ENCODE results near the gene GRID1. TPM values are rescaled to one million over a fixed set of nuclear protein-coding genes. Genes with fewer than 3 reads are reported as not detected.

The GRID1 gene
- total and polyA plus RNA-seq, 2 experiments from 2014 or later = not detected

- no peaks in the 10 kb centered on the region for H3K36me3 ChIP-seq (ENCODE audit: low read depth)
- no peak for DNase-seq
- H3K27ac ChIP-seq = no peak overlapping the region
- no peaks in the 10 kb centered on the region for H3K79me2 ChIP-seq (ENCODE audit: insufficient read depth)
- no peak overlapping the region for H2AFZ ChIP-seq
- no peak overlapping the region for H3K9ac ChIP-seq
- H3K4me3 ChIP-seq = no peak overlapping the region
- TF ChIP-seq EZH2 (IDR thresholded peaks at IDR 0.05; ENCODE audit: insufficient read depth, poor library complexity, severe bottlenecking) (no peak), EZH2phosphoT487 (IDR thresholded peaks at IDR 0.05; ENCODE audit: insufficient read depth, low read depth) (no peak)
- no peaks in the 10 kb centered on the region for H4K20me1 ChIP-seq (ENCODE audit: insufficient read depth)
- H3K4me2 ChIP-seq (ENCODE audit: unreplicated experiment) = no peak overlapping the region
- no peaks in the 10 kb centered on the region for H3K4me1 ChIP-seq (ENCODE audit: insufficient read depth)
- in situ Hi-C loops (cut with MboI) = no loop called here
- no peaks in the 10 kb centered on the region for H3K9me2 ChIP-seq (ENCODE audit: insufficient read depth)
- H3K27me3 ChIP-seq (replicated peaks; ENCODE audit: insufficient read depth) = no peaks in the 10 kb centered on the region
- H3K9me3 ChIP-seq (ENCODE audit: low read depth) = no peaks in the 10 kb centered on the region
- 22 to 25% methylated on average over 7 of the region's 7 CpGs for WGBS, 2 experiments (ENCODE audit: low coverage in 1 of 2, low lambda C conversion rate in 2 of 2, missing lambda C conversion rate in 2 of 2)
- H3F3A ChIP-seq (ENCODE audit: insufficient read depth) = no peaks in the 10 kb centered on the region
These were observed 198.3 kb downstream of the GRID1 start for GRCh38 chr10:86168256-86168655.

GRCh38 chr10:86167762-86168128 lies 198.8 kb downstream of the GRID1 start:
- Histone ChIP-seq H3K79me2 (ENCODE audit: insufficient read depth) (no peaks in the 10 kb centered on the region), H4K20me1 (ENCODE audit: insufficient read depth) (no peaks in the 10 kb centered on the region), H3K4me3 (no peak overlapping the region), H3K27me3 (replicated peaks; ENCODE audit: insufficient read depth) (no peaks in the 10 kb centered on the region), H3K9me3 (ENCODE audit: low read depth) (no peaks in the 10 kb centered on the region), H3F3A (ENCODE audit: insufficient read depth) (no peaks in the 10 kb centered on the region), H3K36me3 (ENCODE audit: low read depth) (no peaks in the 10 kb centered on the region), H3K4me1 (ENCODE audit: insufficient read depth) (no peaks in the 10 kb centered on the region), H2AFZ (no peak overlapping the region), H3K27ac (no peak overlapping the region), H3K4me2 (ENCODE audit: unreplicated experiment) (no peak overlapping the region), H3K9ac (no peak overlapping the region), H3K9me2 (ENCODE audit: insufficient read depth) (no peaks in the 10 kb centered on the region)
- in situ Hi-C loops (cut with MboI) = no loop called here
- 17 to 26% methylated on average over 4 of the region's 4 CpGs for WGBS, 2 experiments (ENCODE audit: low coverage in 1 of 2, low lambda C conversion rate in 2 of 2, missing lambda C conversion rate in 2 of 2)
- TF ChIP-seq EZH2 (IDR thresholded peaks at IDR 0.05; ENCODE audit: insufficient read depth, poor library complexity, severe bottlenecking) (no peak), EZH2phosphoT487 (IDR thresholded peaks at IDR 0.05; ENCODE audit: insufficient read depth, low read depth) (no peak)
- DNase-seq = no peak

GRCh38 chr10:86167121-86167761 lies 199.4 kb downstream of the GRID1 start:
- Histone ChIP-seq H2AFZ (no peak overlapping the region), H3K9ac (no peak overlapping the region), H3K79me2 (ENCODE audit: insufficient read depth) (no peaks in the 10 kb centered on the region), H3K27ac (no peak overlapping the region), H3K9me2 (ENCODE audit: insufficient read depth) (no peaks in the 10 kb centered on the region), H3K36me3 (ENCODE audit: low read depth) (no peaks in the 10 kb centered on the region), H3K4me3 (no peak overlapping the region), H4K20me1 (ENCODE audit: insufficient read depth) (no peaks in the 10 kb centered on the region), H3K9me3 (ENCODE audit: low read depth) (no peaks in the 10 kb centered on the region), H3K4me1 (ENCODE audit: insufficient read depth) (no peaks in the 10 kb centered on the region), H3K4me2 (ENCODE audit: unreplicated experiment) (no peak overlapping the region), H3K27me3 (replicated peaks; ENCODE audit: insufficient read depth) (no peaks in the 10 kb centered on the region), H3F3A (ENCODE audit: insufficient read depth) (no peaks in the 10 kb centered on the region)
- no peak for DNase-seq
- no peak for TF ChIP-seq EZH2 (IDR thresholded peaks at IDR 0.05; ENCODE audit: insufficient read depth, poor library complexity, severe bottlenecking)
- TF ChIP-seq EZH2phosphoT487 (IDR thresholded peaks at IDR 0.05; ENCODE audit: insufficient read depth, low read depth) = no peak
- 15 to 17% methylated on average over 5 of the region's 5 CpGs for WGBS, 2 experiments (ENCODE audit: low coverage in 1 of 2, low lambda C conversion rate in 2 of 2, missing lambda C conversion rate in 2 of 2)
- in situ Hi-C loops (cut with MboI) = no loop called here

GRCh38 chr10:86165666-86166065 lies 200.9 kb downstream of the GRID1 start:
- H3K4me1 ChIP-seq (ENCODE audit: insufficient read depth) = no peaks in the 10 kb centered on the region
- H4K20me1 ChIP-seq (ENCODE audit: insufficient read depth) = no peaks in the 10 kb centered on the region
- in situ Hi-C loops (cut with MboI) = no loop called here
- H3K79me2 ChIP-seq (ENCODE audit: insufficient read depth) = no peaks in the 10 kb centered on the region
- no peak overlapping the region for H3K9ac ChIP-seq
- H3K27me3 ChIP-seq (replicated peaks; ENCODE audit: insufficient read depth) = no peaks in the 10 kb centered on the region
- H3K4me3 ChIP-seq = no peak overlapping the region
- no peak overlapping the region for H2AFZ ChIP-seq
- no peak overlapping the region for H3K4me2 ChIP-seq (ENCODE audit: unreplicated experiment)
- no peaks in the 10 kb centered on the region for H3F3A ChIP-seq (ENCODE audit: insufficient read depth)
- TF ChIP-seq EZH2 (IDR thresholded peaks at IDR 0.05; ENCODE audit: insufficient read depth, poor library complexity, severe bottlenecking) (no peak), EZH2phosphoT487 (IDR thresholded peaks at IDR 0.05; ENCODE audit: insufficient read depth, low read depth) (no peak)
- no peak overlapping the region for H3K27ac ChIP-seq
- whole genome bisulfite sequencing, 2 experiments (ENCODE audit: low coverage in 1 of 2, low lambda C conversion rate in 2 of 2, missing lambda C conversion rate in 2 of 2) = 60 to 62% methylated on average over 9 of the region's 9 CpGs
- H3K9me3 ChIP-seq (ENCODE audit: low read depth) = no peaks in the 10 kb centered on the region
- H3K9me2 ChIP-seq (ENCODE audit: insufficient read depth) = no peaks in the 10 kb centered on the region
- no peaks in the 10 kb centered on the region for H3K36me3 ChIP-seq (ENCODE audit: low read depth)
- no peak for DNase-seq
